Muscle of arm (tissue), 12 donors: ENCODE data around the gene CEP78. TPM values are rescaled to one million over a fixed set of nuclear protein-coding genes. Genes with fewer than 3 reads are reported as not detected.
A peak's percentile ranks its signal among the peaks of the same experiment; 100 is the strongest.
"Not testable (repeated sequence)": the region's sequence is repeated elsewhere in the genome, so short reads cannot be mapped to it uniquely, and the experiment has no call there.

ENCODE experiments used
- DNase-seq: peaks from one replicate; pipeline ENCODE4 v3.0.0-alpha.2; 2013
- polyA plus RNA-seq, 12 donors: library from polyadenylated mRNA; unstranded; fragments of 120-200 nt; gene quantifications; one replicate each; pipeline ENCODE4 v1.2.1, GENCODE V29; 2013; ENCODE audit not compliant: insufficient read length in 12 of 12

Gene CEP78
- polyA plus RNA-seq, 12 donors: 12.5 to 32.4 (median 21.3) TPM; not detected in 1

GRCh38 chr9:78234810-78235209 is 1.1 kb upstream of the CEP78 start:
- no peak for DNase-seq

- no peak for DNase-seq
These were observed 566 bp upstream of the CEP78 start for GRCh38 chr9:78235256-78235761.

DNA sequence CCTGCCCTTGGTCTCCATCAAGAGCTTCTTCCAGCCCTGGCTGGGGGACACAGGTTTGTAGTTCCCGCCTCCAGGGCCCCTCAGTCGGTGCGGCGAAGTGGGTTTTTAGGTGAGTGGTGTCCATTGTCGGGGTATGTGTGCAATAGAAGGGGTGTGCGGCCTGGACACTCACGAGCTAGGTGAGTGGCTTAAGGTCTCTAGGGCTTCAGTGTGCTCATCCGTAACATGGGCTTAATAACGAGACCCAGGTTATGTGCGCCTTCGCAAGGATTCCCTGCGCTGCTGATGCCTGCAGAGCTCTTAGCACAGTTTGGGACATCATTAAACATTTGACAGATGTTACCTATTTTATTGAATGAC is 656 bp downstream of the CEP78 start:
- DNase-seq: no peak

DNA sequence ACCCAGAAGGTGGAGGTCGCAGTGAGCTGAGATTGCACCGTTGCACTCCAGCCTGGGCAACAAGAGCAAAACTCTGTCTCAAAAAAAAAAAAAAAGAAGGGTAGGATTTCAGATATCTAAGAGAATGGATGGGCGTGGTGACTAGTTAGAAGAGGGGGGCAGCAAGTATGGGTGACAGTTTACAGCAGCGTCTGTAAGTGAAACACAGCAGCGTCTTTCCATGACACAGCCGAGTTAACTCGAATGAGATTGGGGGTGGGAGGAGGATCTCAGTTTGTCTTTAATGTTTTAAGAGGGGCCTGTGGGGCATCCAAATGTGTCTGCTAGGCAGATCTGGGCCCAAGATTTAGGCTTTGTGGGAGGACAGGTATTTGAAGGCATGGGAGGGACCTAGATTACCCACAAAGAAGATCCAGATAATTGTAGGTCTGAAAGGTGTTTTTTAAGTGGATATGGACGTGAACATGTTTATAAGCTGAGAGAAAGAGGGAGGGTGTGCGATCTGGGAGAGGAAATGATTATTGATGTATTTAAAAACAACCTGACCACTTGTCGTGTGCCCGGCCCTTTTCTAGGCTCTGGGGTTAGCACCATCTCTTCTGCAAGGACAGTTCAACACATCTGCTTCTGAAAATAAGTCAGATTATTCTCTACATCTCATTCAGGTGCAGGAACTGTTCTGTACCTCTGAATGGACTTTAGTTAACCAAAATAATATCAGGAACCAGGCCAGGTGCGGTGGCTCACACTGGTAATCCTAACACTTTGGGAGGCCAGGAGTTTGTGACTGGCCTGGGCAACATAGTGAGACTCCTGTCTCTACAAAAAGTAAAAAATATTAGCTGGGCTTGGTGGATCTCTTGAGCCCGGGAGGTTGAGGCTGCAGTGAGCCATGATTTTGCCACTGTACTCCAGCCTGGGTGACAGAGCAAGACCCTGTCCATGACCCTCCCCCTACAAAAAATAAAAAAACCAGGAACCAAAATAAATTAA is 2.5 kb downstream of the CEP78 start:
- DNase-seq: no peak

GRCh38 chr9:78239506-78239905 is 3.6 kb downstream of the CEP78 start:
- DNase-seq: no peak

DNA sequence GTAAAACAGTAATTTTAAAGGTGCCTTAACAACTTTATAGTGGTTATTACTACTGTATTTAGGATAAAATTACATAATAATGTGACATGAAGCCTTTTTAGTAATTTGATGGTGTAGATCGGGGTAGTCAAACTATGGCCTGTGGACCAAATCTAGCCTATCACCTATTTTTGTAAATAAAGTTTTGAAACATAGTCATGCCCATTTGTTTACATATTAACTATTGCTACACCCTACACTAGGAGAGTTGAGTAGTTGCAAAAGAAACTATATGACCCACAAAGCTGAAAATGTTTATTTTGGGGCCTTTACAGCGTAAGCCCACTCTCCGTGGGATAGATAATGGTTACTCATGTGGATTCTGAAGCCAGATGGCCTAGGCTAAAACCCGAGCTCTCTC is 6.2 kb downstream of the CEP78 start:
- no peak for DNase-seq

GRCh38 chr9:78243130-78243529 is 7.3 kb downstream of the CEP78 start:
- no peak for DNase-seq

DNA sequence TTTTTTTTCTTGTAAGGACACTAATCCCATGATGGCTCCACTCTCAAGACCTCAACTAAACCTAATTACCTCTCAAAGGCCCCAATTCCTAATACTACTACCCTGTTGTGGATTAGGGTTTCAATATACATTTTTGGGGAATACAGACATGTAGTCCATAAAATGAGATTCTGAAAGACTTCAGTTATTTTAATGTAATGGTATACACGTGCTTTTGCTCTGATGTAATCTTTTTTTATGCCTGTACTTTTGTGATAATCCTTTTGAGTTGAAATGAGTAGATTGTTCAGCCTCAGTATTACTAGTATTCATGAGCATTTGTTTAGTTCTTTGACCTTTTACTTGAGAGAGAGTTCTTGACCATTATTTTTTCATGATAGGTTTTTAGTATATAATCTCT is 9.5 kb downstream of the CEP78 start:
- no peak for DNase-seq

DNA sequence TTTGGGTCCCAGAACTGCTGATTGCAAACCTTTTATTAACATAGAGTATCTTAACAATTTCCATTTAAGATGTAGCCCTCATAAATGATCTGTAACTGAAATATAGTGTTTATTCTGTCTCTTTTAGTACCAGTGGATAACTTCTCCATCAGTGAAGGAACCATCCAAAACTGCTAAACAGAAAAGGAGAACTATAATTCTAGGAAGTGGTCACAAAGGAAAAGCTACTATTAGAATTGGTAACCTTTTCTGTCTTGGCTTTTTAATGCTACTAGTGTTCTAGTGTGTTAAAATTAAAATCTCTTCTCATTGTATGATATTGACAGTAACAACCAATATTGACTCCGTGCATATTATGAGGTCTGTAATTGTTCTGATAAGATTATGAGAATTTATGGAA is 12.8 kb downstream of the CEP78 start:
- no peak for DNase-seq

- DNase-seq: no peak
These were observed 13.7 kb downstream of the CEP78 start for GRCh38 chr9:78249542-78249941.

DNA sequence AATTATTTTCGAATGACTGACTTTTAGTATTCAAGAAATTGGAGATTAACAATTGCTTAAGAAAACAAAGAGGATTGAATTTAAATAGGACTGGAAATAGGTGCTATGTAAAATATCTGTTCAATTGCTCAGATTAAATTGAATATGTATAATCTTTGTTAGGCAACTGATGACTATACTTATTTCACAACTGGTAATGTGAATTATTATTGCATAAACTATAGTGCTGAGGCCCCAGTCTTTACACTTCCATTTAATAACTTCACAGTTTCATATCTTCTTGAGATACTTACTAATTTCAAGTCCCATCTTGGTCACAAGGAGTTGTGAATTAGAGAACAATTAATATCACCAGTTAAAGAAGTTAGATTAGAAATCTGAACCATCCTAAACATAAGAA is 16.7 kb downstream of the CEP78 start:
- no peak for DNase-seq

DNA sequence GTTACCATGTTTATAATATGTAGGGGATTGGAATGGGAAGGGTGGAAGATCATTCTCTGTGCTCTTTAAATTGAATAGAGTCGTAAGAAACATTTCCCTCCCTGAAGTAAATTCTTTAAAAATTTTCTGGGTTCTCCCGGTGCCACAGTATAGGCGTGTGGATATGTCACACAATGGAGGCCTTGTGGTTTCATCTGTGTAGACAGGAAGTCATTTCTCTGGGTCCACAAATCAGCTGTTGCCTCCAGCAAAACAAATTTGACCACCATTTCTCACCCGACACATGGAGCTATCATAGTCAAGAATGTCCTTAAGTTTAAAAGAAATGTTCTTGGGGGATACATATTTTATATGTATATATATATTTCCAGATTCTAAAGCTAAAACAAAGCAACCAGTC is 17.4 kb downstream of the CEP78 start:
- no peak for DNase-seq

DNA sequence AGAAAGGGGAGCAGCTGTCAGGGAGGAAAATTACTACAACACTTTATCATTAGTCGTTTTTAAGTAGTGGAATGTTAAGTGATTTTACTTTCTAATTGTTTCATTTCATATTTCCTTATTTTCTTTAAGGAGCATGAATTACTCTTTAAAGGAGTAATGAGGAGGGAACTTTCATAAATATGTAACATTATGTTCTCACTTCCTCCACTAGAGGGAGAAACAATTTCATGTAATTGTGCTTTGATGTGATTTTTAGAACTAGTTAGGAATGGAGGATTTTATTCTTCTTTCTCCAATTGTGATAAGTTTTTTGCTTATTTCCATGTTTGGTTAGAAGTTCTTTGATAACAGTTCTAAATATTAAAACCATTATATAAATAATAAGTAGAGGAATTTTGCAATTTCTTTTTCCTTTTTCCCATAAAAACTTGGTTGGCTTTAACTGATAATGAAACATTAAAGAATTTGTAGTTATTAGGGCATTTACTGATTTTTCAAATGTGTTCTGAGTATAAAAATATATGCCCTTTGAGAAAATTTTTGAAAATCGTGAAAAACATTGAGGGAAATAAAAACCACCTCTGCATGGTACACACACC is 25.6 kb downstream of the CEP78 start:
- peak; percentile 29 for DNase-seq

- DNase-seq: no peak
These were observed 26.8 kb downstream of the CEP78 start for GRCh38 chr9:78262655-78263054.

- DNase-seq: no peak
These were observed 32.0 kb downstream of the CEP78 start for GRCh38 chr9:78267889-78268288.

DNA sequence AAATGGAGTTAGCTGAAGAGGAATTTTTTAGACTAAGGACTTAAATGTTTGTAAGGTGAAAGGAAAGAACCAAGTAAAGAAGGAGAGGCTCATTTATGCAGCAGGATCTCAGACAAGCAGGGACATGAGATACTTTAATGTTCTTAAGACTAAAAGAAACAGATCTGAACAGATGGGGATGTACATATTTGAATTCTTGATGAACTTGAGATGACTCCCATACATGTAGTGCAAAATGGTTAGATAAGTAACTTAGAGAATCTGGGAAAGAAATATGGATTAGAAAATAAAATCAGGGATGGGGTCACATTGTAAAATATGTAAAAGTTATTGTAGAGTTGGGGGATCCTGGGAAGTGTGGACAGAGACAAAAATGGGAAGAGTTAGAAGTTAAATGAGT is 33.9 kb downstream of the CEP78 start:
- DNase-seq: no peak

GRCh38 chr9:78272307-78272706 is 36.4 kb downstream of the CEP78 start:
- DNase-seq: no peak

GRCh38 chr9:78273761-78274160 is 37.9 kb downstream of the CEP78 start:
- no peak for DNase-seq

DNA sequence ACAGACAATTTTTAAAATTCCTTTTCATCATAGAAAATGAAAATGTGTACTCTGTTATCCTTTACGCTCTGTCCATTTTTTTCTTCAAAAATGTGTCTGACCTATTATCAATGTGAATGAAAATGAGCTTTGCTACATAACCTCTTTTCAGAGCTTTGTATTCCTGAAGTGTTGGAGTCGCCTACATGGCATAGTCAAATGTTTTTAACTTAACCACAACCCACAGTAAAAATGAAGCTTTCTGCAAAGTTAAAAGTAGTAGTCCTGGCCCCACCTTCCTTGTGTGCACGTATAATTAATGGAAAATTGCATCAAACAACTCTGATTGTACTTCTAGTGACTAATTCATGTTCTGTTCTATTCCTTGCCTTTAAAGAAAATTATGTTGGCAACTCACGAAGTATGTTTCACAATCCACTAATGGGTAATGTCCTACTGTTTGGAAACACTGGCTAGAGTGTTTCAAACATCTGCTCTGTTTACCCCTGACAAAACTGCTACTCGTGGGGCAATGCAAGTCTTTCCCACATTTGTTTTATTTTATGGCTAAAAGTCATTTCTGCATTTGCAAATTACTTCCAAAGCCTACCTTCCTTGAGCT is 42.4 kb downstream of the CEP78 start:
- DNase-seq: no peak

DNA sequence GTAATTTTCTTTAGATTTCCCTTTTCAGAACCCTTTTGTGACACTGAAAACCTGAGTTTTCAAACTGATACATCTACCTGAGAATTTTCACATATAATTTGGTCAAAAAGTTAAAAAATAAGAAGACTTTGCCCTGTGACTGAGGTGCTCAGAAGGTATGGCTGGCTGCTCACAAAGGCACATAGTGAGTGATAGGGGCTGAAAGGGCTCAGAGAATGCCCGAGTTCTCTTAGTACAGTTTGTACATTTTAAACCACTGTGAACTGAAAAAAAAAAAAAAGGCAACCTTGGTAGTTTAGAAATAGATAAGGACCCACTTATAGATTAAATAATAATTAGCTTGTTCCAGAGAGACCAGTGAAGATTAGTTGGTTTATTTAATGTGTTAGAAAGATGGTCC is 42.9 kb downstream of the CEP78 start:
- DNase-seq: no peak

DNA sequence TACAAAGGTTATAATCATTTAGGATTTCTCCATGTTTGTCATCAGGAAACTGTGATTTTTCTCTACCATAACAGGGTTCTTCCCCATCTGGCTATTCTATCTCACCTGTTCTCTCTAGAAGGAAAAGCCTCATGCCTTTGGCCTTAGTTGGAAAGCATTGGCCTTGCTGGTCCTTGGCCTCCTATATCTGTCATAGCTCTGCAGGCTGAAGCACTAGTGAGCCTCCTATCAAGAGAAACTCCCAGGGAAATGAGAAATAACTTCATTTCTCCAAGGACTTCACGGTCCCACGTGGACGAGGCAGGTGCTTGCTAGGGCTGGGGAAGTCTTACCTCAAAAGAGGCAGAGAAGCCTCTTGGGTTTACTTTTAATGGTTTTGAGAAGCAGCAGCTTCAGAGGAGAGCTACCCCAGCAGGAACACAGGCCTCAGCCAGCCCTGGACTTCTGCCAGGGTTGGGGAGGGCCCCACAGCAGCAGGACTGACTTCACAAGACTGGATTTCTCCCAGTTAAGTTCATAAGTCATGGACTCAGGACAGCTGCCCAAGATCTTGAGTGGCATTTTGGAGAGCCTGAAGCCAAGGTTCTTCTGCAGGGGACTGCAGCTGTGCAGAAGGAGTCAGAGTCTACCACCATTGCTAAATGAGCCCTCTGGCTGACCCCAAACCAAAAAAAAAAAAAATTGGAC is 45.2 kb downstream of the CEP78 start:
- DNase-seq: peak; percentile 90

GRCh38 chr9:78284181-78284580 is 48.3 kb downstream of the CEP78 start:
- DNase-seq: not testable (repeated sequence)
